ENCODE measurements around the gene MLX.
"Not testable (repeated sequence)": the region's sequence is repeated elsewhere in the genome, so short reads cannot be mapped to it uniquely, and the experiment has no call there.

MLX gene

DNA sequence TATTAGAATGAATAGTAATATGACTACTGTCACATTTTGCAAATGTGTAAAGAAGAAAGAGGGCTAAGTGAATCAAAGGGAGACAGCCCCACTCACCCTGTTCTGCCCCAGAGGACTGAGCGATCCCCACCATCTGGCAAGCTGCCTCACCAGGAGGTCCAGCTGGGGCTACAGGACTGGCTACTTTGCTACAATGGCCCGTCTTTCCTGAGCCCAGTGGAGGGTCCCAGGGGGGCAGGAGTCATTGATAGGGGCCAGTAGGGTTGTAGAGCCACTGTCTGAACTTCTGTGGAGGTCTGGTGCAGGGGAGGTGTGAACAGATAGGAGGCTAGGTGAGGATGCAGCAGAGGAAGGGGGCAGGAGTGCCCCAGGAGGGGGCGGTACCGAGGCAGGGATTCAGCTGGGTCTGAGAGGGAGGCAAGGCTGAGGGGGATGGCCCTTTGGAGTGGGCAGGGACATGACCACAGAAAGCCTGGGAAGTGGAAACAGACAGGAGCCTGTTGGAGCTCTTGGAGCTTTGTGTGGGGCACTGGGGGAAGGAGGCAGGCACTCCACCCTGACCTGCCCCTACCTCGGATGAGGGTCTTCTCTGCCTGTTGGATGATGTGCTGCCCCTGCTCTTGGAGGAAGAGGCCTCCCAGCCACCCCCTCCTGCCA is 10.8 kb upstream of the MLX start:
- not testable (repeated sequence) for DNase-seq

DNA sequence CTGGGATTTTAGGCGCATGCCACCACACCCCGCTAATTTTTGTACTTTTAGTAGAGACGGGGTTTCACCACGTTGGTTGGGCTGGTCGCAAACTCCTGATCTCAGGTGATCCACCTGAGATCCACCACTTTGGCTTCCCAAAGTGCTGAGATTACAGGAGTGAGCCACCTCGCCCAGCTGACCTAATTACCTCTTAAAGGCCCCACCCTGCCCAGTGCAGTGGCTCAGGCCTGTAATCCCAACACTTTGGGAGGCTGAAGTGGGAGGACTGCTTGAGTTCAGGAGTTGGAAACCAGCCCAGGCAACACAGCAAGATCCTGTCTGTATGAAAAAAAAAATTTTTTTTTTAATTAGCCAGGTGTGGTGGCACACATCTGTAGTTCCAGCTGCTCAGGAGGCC is 7.8 kb upstream of the MLX start:
- DNase-seq: no peak

DNA sequence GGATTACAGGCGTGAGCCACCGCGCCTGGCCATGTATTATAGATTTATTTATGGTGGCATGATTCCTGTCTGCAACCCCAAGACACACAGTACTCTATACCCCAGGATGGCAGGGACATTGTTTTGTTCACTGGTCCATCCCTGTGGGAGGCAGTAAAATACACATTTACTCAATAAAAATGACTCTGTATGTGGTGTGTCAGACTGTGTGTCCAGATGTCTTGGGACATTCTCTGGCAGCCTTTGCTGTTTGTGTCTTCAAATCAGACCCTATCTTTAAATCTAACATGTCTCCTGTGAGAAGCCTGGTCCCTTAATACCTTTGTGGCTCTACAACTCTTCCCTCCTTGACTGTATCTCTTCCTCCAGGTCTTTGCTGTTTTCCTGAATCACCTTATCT is 6.7 kb upstream of the MLX start:
- no peak for DNase-seq

DNA sequence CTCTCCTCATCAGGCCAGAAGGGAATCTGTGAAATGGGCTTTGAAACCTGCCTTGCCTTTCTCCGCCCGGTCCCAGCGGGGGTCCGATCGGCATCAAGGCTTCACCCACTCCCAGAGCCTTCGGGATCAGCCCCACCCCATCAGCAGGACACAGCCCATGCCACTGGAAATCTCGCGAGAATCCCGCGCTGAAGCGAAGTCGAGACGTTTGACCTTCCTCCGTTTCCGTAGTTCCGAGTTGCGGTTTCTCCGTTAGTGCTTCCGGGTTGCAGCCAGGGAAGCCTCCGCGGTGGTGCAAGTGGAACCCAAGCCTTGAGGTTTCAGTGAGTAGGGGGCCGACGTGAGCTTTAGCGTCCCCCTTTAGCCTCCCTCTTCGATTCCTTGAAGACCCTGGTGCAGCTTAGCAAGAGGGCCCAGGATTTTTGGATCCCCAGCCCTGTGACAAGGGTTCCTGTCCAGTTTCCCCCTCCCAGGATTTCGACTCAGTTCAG is 5.0 kb upstream of the MLX start, which contains the start of gene COASY:
COASY (plus strand) TSS at position 252 of the 491 bp plus-strand sequence. CDS start 475 bp downstream, outside the sequence.
- DNase-seq: peak; percentile 90

DNA sequence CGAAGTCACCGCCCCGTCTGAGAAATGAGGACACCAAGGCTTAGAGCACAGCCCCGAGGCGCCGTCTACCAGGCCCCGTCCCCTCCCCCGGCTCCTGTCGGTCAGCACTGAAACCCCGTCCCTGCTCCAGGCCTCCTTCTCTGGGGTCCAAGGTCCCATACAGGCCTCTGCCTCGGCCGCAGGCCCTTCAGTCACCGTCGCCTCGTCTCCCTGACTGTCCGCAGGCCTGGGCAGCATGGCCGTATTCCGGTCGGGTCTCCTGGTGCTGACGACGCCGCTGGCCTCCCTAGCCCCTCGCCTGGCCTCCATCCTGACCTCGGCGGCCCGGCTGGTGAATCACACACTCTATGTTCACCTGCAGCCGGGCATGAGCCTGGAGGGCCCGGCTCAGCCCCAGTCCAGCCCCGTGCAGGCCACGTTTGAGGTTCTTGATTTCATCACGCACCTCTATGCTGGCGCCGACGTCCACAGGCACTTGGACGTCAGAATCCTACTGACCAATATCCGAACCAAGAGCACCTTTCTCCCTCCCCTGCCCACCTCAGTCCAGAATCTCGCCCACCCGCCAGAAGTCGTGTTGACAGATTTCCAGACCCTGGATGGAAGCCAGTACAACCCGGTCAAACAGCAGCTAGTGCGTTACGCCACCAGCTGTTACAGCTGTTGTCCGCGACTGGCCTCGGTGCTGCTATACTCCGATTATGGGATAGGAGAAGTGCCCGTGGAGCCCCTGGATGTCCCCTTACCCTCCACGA is 4.3 kb upstream of the MLX start:
- no peak for DNase-seq

DNA sequence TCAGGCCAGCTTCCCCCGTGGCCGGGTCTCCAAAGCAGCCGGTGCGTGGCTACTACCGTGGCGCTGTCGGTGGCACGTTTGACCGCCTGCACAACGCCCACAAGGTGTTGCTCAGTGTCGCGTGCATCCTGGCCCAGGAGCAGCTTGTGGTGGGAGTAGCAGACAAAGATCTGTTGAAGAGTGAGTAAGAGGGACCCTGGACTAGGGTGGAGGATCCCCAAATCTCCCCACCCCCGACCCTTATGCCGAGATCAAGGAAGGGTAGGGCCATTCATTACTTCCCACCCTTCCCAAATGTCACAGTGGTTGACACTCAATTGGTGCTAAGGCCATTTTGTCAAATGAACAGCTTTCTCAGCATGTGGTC is 3.8 kb upstream of the MLX start:
- no peak for DNase-seq

DNA sequence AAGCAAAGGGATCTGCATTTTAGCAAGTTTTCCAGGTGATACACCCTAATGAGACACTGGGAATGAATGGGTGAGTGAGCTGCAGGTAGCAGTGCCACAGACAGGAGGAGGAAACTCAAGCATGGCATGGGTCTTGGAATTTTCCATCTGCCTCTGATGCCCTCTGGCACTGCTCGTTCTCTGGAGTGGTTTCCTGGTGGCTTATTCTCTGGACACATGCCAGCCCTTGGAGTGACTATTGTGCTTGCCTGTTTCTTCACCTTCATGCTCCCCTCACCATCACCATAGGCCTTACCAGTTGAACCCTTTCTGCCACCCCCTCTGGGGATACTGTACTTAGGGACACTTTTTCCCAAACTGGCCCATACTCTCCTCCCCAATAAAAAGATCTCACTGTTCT is 3.4 kb upstream of the MLX start:
- DNase-seq: no peak

DNA sequence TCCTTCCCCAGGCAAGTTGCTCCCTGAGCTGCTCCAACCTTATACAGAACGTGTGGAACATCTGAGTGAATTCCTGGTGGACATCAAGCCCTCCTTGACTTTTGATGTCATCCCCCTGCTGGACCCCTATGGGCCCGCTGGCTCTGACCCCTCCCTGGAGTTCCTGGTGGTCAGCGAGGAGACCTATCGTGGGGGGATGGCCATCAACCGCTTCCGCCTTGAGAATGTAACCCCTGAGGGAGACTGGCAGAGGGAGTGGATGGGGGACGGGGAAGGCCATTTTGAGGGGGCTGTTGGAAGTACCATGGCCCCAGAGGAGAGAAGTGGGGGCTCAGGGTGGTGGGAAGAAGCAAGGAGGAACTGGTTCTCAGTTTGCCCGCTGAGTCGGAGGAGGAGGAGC is 3.0 kb upstream of the MLX start:
- no peak for DNase-seq

DNA sequence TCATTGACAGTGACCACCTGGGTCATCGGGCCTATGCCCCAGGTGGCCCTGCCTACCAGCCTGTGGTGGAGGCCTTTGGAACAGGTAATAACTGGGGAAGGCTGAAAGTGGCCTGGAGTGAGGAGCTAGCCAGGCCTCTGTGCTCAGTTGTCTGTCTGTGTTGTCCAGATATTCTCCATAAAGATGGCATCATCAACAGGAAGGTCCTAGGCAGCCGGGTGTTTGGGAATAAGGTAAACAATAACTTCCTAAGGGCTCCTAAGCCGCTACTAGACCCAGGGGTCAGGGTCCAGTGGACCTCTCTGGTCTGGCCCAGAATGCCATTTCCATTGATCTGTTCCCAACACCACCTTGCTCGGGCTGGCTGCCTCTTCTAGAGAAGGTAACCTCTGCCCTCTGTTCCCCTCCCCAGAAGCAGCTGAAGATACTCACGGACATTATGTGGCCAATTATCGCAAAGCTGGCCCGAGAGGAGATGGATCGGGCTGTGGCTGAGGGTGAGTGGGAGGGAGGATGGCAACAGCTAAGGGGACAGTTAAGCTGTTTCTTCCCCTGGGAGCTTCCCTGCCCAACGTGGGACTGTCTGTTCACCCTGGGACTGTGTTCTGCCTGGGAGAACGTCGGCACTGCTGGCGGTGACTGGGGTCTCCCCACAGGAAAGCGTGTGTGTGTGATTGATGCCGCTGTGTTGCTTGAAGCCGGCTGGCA is 1.9 kb upstream of the MLX start:
- no peak for DNase-seq

DNA sequence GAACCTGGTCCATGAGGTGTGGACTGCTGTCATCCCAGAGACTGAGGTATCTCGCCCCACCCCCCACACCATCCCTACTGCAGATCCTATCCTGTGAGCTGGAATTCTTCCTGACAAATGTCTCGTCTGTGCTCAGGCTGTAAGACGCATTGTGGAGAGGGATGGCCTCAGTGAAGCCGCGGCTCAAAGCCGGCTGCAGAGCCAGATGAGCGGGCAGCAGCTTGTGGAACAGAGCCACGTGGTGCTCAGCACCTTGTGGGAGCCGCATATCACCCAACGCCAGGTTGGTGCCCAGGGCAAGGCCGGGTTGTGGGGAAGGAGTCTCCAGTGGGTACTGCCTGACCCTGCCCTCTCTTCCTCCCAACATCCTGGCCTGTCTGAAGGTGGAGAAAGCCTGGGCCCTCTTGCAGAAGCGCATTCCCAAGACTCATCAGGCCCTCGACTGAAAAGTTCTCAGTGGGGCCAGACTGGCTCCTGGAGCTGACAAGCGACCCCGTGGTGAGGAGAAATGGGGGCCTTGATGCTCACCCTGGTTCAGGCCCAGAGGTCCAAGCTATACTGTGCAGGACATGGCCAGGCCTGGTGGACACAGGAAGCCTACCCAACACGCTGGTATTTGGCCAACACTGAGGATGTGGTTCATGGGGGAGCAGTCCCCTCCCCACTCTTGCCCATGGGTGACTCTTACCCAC is 1.2 kb upstream of the MLX start:
- no peak for DNase-seq

DNA sequence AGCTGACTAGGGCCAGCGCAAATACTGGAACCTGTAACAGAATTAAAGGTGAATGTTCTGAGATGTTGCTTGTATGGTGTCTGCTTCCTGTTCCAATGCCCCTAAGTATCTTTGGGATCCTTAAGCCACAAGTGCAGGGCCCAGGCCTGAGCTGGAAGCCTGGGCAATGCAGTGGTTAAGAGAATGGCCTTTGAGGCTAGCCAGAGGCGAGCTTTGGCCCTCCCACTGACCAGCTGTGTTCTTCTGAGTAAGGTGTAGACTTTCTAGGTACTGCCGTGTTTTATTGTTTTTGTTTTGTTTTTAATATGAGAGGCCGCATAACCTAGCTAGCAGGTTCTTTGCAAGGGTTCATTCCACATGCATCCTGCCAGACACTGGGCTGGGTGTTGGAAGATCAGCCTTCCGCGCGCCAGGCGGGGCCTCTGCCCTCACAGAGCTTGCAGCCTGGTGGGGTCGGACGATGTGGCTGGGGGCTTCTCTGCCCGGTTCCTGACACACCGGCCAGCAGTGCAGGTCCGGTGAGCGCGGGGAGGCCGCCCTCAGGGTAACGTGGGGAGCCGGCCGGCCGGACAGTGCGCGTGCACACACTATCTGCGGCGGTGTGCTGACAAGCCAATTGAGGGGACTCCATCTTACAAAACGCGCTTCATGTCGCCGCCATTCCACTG is 551 bp upstream of the MLX start:
- no peak for DNase-seq

DNA sequence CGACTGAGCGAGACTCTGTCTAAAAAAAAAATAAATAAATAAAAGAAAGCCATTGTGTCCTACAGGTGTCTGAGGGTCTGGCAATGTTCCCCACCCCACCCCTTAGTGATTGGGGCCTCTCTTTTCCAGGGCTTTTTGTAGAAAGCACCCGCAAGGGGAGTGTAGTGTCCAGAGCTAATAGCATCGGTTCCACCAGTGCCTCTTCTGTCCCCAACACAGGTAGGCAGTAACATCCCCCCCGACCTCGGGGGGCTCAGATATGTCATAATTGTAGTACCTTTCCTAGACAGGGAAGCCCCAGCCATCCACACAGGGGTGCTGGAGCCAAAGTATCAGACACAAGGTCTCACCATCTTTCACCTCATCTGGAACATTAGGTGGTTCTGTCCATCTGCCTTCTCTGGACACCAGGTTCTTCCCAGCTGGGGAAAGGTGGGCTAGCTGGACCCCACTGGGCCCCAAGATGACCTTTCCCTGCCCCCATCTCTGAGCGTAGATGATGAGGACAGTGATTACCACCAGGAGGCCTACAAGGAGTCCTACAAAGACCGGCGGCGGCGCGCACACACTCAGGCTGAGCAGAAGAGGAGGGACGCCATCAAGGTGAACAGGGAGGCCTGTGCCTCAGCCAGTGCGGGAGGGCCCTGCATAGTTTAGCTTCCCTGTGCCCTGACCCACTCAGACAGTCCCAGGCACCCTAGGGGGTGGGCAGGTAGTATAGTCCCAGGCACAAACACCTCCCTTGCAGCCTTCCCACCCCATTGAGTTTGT is 1.6 kb downstream of the MLX start:
- DNase-seq: no peak

DNA sequence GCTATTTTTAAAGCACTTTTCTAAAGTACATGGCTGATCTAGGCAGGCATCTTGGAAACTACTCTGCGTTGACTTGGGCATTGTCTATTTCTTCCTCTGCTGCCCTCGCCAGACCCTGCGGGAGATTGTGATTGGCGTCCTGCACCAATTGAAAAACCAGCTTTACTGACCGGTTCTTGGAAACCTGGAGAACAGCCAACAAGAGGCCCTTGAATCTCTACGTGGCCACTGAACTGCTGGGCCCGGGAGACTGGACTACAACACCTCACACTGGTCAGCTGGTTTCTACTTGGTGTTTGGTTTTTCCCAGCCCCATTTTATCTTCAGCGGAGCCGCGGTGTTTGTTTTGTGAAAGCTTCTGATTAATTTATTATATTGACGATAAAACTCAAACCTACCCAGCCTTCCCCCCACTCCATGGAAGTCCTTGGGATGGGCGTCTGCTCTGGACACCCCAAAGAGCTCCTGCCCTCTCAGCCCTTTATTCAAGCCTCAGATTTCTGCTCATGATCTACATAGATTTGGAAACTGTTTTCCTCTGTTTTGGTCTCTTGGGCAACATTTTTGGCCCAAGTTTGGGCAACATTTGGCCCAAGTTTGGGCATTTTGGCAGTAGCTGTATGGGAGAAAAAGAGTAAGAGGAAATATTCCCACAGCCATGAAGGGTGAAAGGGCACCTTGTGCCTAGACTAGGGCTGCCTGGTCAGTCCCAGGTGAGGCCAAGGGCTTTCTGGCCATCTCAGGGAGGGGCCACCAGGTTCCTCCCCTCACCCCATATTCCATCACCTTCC is 4.7 kb downstream of the MLX start:
- DNase-seq: no peak

DNA sequence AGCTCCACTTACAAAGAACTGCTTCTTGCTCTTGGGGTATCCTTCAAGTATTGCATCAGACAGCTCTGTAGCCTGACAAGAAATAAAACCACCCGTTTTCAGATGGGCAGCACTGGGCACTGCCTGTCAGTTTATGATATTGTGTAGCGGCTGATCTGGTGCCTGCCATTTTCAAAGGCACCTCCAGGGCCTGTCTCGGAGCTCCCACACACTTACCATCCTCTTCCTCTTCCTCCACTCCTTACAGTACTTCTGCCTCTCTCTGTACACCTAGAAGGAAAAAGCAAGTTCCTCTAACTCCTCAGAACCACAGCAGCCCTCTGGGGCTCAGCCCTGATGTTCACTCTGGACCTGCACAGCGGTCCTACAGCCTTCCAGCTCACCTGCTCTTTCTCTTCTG is 6.2 kb downstream of the MLX start:
- no peak for DNase-seq

DNA sequence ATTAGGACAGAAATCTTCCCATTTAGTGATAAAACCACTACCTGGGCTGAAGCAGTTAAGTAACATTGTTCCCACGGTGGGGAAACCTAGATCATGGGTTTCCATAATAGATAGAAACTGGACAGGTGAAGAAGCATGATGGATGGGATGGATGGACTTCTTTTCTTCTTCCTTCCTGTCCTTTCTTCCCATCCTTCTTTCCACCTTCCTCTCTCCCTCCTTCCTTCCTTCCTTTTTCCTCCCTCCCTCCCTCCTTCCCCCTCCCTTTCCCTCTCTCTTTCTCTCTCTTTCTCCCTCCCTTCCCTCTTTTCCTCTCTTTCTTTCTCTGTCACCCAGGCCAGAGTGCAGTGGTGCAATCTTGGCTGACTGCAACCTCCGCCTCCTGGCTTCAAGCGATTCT is 7.6 kb downstream of the MLX start:
- DNase-seq: no peak

DNA sequence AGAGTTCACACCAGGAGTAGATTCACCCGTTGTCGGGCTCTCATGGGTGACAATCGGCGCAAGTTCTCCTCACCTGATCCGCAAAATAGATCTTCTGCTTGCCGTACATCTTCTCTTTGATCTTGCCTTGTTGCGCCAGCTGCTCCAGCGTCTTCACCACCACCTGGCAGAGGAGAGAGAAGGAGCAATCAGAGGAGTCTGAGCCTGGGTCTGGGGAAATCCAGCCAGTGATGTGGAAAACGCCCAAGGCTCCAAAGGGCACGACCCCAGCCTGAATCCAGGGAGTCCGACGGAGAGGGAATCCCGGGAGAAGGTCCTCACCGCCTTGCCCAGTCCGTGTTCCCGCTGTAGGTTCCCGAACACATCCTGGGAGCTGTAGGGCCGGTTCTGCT is 10.2 kb downstream of the MLX start:
- DNase-seq: no peak

DNA sequence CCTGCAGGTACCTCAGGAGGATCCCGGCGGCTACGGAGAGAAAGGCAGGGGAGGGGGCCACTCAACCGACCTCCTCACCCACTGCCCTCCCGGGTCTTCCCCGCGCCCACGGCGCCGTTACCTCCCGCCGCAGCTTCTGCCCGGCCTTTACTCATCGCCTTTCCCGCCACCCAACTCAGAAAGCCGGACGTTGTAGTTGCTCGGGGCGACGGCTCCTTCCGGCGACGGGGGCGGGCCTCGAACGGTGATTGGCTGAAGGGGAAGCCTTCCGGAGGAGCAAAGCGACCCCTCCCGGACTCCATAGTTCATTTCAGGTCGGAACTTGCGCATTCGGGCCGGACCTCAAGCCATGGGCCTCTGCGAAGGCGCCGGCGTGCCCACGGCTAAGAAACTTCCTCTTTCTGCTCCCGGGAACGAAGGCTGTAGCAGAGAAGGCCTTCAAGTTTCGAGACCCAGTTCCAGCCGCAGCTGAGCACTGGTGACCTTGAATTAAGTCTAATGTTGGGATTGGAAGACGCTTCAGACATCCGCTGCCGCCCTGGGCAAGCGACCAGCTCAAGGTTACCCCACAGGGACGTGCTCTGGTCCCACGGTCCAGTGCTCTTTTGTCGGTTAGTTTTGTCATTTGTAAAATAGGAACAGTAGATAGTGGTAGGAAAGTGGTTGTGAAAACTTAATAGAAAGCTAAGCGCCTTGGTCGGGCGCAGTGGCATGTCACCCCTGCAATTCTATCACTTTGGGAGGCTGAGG is 10.8 kb downstream of the MLX start, which contains the start of gene PSMC3IP:
PSMC3IP (minus strand) TSS at position 198 of the 750 bp plus-strand sequence; CDS start at position 155, 43 bp downstream.
- peak; percentile 94 for DNase-seq

DNA sequence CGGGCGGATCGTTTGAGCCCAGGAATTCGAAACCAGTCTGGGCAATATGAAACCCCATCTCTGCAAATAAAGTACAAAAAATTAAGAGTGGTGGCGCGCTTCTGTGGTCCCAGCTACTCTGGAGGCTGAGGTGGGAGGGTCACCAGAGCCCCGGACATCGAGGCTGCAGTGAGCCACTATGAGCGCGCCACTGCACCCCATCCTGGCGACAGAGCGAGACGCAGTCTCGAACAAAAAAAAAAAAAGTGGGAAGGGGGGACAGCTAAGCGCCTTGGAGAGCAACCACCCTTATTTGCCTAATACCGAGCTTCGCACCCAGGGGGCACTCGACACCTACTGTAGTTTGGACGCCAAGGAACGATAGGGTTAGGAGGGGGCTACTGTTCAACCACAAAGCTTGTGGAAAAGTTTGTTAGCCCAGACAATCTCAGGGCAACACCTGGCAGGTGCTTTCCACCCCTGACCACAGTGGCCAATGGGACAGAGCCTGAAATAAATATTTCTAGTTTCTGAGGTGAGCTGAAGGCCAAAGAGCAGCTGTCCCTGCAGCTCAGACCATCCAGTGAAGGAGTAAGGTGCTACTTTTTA is 11.5 kb downstream of the MLX start:
- DNase-seq: peak; percentile 62

DNA sequence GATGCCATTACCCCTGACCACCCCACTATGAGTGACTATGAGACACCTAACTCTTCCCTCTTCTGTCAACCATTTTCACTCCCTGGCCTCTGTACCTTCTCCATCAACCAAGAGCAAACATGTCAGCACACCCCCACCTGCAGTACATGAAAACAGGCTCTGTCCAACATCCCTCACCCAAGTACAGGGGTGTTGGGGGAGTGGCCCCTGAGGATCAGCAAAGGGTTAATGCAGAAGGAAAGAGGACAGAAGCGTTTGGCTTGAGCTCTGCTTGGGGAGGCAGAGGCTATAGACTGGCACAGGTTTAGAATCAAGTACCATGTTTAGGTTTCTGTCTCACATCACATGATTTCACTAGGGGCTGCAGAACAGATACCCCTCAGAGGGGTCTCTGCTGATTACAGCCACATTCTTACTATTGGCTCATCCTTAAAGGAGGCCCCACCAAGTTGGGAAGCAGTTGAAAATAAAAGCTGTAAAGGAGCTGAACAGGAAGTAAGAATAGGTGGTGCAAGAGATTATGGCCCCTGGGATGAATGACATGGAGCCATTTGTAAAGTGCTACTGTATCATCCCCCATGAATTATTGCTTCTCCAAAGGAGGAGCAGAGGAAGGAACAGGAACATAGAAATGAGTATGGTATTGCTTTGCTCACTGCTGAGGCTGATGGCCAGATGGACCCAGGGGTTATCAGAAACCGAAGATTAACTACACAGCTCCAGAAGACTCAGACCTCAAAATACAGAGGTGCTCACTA is 13.1 kb downstream of the MLX start:
- DNase-seq: no peak

Data from stimulated activated naive CD4-positive, alpha-beta T cell treated with Interleukin-2 at 50 U/mL for 16 hours (primary cell).